Trophoblast cell (in vitro differentiated cells and primary cell): Measurements from ENCODE around the gene HMMR.

ENCODE experiments used
- DNase-seq, 2 donors: peaks; one replicate each; pipeline ENCODE4 v3.0.0-alpha.2; 2016
- H2AFZ ChIP-seq: 2 replicates; pipeline ENCODE4 v1.6.1; 2013; ENCODE audit warnings: low read length, moderate library complexity, mild to moderate bottlenecking; ENCODE audit not compliant: insufficient read depth, poor library complexity
- H2AK5ac ChIP-seq: 2 replicates; pipeline ENCODE4 v1.6.1; 2013; ENCODE audit warnings: mild to moderate bottlenecking, low read length
- H2BK120ac ChIP-seq: 2 replicates; pipeline ENCODE4 v1.6.1; 2013; ENCODE audit warnings: low read length, mild to moderate bottlenecking, moderate library complexity; ENCODE audit not compliant: insufficient read depth, poor library complexity
- H2BK12ac ChIP-seq: 2 replicates; pipeline ENCODE4 v1.6.1; 2013; ENCODE audit warnings: mild to moderate bottlenecking, low read length, moderate library complexity
- H2BK5ac ChIP-seq: 2 replicates; pipeline ENCODE4 v1.6.1; 2013; ENCODE audit warnings: low read length, low read depth, moderate library complexity, mild to moderate bottlenecking; ENCODE audit not compliant: poor library complexity
- H3K14ac ChIP-seq: 2 replicates; pipeline ENCODE4 v1.6.1; 2013; ENCODE audit warnings: mild to moderate bottlenecking, low read length
- H3K18ac ChIP-seq: 2 replicates; pipeline ENCODE4 v1.6.1; 2013; ENCODE audit warnings: mild to moderate bottlenecking, low read length
- H3K23ac ChIP-seq: 2 replicates; pipeline ENCODE4 v1.6.1; 2013; ENCODE audit warnings: low read length
- H3K27ac ChIP-seq: 2 replicates; pipeline ENCODE4 v1.5.1; 2013; ENCODE audit warnings: low read depth, mild to moderate bottlenecking, inconsistent platforms, low read length, moderate library complexity
- H3K27me3 ChIP-seq: 2 replicates; pipeline ENCODE4 v1.6.1; 2013; ENCODE audit warnings: inconsistent platforms, mild to moderate bottlenecking, low read length, moderate library complexity; ENCODE audit not compliant: insufficient read depth
- H3K36me3 ChIP-seq, 2 experiments: 1 replicate in 1 of 2; 2 replicates in 1 of 2; pipeline ENCODE4 v1.6.1; 2013; ENCODE audit warnings: low read length in 2 of 2, mild to moderate bottlenecking in 2 of 2, moderate library complexity in 1 of 2; ENCODE audit not compliant: insufficient read depth in 2 of 2, control insufficient read depth in 1 of 2
- H3K4ac ChIP-seq: 2 replicates; pipeline ENCODE4 v1.6.1; 2013; ENCODE audit warnings: low read depth, mild to moderate bottlenecking, low read length, moderate library complexity
- H3K4me1 ChIP-seq, 2 experiments: 1 replicate in 1 of 2; 2 replicates in 1 of 2; pipeline ENCODE4 v1.6.1; 2013; ENCODE audit warnings: low read length in 2 of 2, mild to moderate bottlenecking in 2 of 2, moderate library complexity in 1 of 2; ENCODE audit not compliant: insufficient read depth in 2 of 2, control insufficient read depth in 1 of 2
- H3K4me2 ChIP-seq: 2 replicates; pipeline ENCODE4 v1.6.1; 2013; ENCODE audit warnings: inconsistent platforms, mild to moderate bottlenecking, low read length, moderate library complexity
- H3K4me3 ChIP-seq: 2 replicates; pipeline ENCODE4 v1.5.1; 2013; ENCODE audit warnings: mild to moderate bottlenecking, low read depth, low read length, inconsistent platforms
- H3K79me1 ChIP-seq: one replicate; pipeline ENCODE4 v1.6.1; 2013; ENCODE audit warnings: low read length
- H3K79me2 ChIP-seq: 2 replicates; pipeline ENCODE4 v1.6.1; 2013; ENCODE audit warnings: low read length, mild to moderate bottlenecking; ENCODE audit not compliant: control insufficient read depth, insufficient read depth, poor library complexity
- H3K9ac ChIP-seq: 2 replicates; pipeline ENCODE4 v1.6.1; 2013; ENCODE audit warnings: mild to moderate bottlenecking, low read length
- H3K9me3 ChIP-seq: 2 replicates; pipeline ENCODE4 v1.6.1; 2013; ENCODE audit warnings: low read depth, mild to moderate bottlenecking, control low read depth, inconsistent platforms, low read length; ENCODE audit not compliant: insufficient read depth
- H4K12ac ChIP-seq: 2 replicates; pipeline ENCODE4 v1.6.1; 2013; ENCODE audit warnings: low read depth, mild to moderate bottlenecking, low read length, moderate library complexity
- H4K8ac ChIP-seq: 2 replicates; pipeline ENCODE4 v1.6.1; 2013; ENCODE audit warnings: low read depth, mild to moderate bottlenecking, low read length, moderate library complexity
- H4K91ac ChIP-seq: one replicate; pipeline ENCODE4 v1.6.1; 2013; ENCODE audit warnings: low read depth, mild to moderate bottlenecking, low read length, moderate library complexity
- WGBS: extraction: QIAGEN DNeasy Blood & Tissue Kit; methylation state at CpG from one replicate; pipeline ENCODE4 v1.1.7; 2013; ENCODE audit warnings: missing lambda C conversion rate; ENCODE audit not compliant: insufficient read length, insufficient coverage; ENCODE audit errors: extremely low coverage; 5-methylcytosine and 5-hydroxymethylcytosine counted together

The HMMR gene

DNA sequence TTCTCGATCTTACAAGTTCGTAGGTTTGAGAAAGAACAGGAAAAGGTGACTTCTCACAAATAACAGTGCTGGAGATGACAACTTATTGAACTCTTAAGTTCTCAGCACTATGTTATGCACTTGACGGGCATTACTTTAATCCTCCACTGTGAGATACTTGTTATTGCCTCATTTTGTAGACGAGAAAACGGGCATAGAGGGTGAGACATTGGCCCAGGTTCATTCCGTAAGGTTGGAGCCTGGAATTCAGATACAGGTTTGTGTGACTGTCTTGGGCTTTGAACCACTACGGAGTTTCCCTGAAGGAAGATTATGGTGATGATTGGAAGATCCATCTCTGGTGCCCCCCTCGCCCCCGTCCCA, 45.6 kb downstream of the HMMR start:
- Histone ChIP-seq H3K79me1 (peaks cover 7% of the 10 kb centered on the region), H2BK5ac (no peak overlapping the region), H3K4ac (peak overlapping the region; percentile 96), H3K36me3 (peaks cover 0 to 1% of the 10 kb centered on the region in 2 experiments), H2BK12ac (no peak overlapping the region), H3K27me3 (no peaks in the 10 kb centered on the region), H3K9ac (peak overlapping the region; percentile 24), H4K12ac (no peak overlapping the region), H3K4me1 (peaks cover 0 to 3% of the 10 kb centered on the region in 2 experiments), H2AFZ (no peak overlapping the region), H3K4me2 (peak overlapping the region; percentile 70), H4K8ac (no peak overlapping the region), H3K27ac (peak overlapping the region; percentile 95), H2BK120ac (no peak overlapping the region), H2AK5ac (no peak overlapping the region), H3K9me3 (no peaks in the 10 kb centered on the region), H3K79me2 (peaks cover 7% of the 10 kb centered on the region), H4K91ac (no peak overlapping the region), H3K18ac (no peak overlapping the region), H3K14ac (peak overlapping the region; percentile 77), H3K23ac (no peak overlapping the region), H3K4me3 (peak overlapping the region; percentile 88)
- WGBS: no CpG with 5 or more reads among the region's 9 CpGs
- peak; percentile 13 to 45 for DNase-seq

DNA sequence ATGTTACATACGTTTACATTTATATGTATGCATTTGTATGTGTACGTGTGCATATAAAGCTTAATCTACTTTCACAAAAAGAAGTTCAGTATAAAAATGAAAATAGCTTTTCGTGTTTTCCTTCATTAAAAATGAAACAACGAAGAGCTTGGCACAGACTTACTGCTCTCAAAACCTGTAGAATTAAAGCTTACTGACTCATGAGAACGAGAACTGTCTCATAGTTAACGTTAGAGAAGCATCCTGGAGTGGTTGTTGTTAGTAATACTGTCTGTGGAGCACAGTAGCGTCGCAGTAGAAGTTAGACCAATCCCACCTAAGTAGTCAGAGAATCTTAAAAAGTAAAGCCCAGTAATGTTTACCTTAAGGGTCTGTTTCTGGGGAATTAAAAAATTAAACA, 46.3 kb downstream of the HMMR start:
- Histone ChIP-seq H3K27me3 (no peaks in the 10 kb centered on the region), H3K23ac (no peak overlapping the region), H3K4me2 (peak overlapping the region; percentile 70), H3K4me1 (peaks cover 0 to 3% of the 10 kb centered on the region in 2 experiments), H4K8ac (no peak overlapping the region), H3K14ac (no peak overlapping the region), H3K9ac (no peak overlapping the region), H4K12ac (no peak overlapping the region), H3K18ac (no peak overlapping the region), H2BK12ac (no peak overlapping the region), H3K79me1 (peaks cover 7% of the 10 kb centered on the region), H3K4ac (peak overlapping the region; percentile 86), H2BK120ac (no peak overlapping the region), H3K9me3 (no peaks in the 10 kb centered on the region), H2AK5ac (no peak overlapping the region), H3K4me3 (no peak overlapping the region), H2BK5ac (no peak overlapping the region), H4K91ac (no peak overlapping the region), H3K27ac (no peak overlapping the region), H3K36me3 (peaks cover 1 to 5% of the 10 kb centered on the region in 2 experiments), H3K79me2 (peaks cover 7% of the 10 kb centered on the region), H2AFZ (no peak overlapping the region)
- DNase-seq: peak in 1 of 2 donors; percentile 15
- no CpG with 5 or more reads among the region's 8 CpGs for WGBS

DNA sequence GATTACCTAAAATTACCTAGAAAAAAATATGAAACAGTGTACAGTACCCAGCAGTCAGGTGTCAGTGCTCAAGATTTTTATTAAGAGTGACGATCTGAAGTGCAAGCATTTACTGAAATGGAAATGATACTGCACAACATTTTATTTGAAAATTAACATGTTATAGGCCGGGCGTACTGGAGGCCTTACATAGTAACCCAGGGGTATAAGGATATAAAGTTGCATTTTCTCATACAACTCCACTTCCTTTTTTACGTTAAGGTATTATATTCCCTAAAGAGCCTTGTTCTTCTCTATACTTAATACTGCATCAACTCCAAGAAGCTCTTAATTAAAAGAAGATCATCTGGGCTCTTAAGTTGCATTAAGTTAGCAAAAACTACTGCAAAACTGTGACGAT, 48.3 kb downstream of the HMMR start:
- Histone ChIP-seq H2BK5ac (no peak overlapping the region), H2BK120ac (no peak overlapping the region), H3K23ac (no peak overlapping the region), H3K27ac (no peak overlapping the region), H3K36me3 (peaks cover 8 to 10% of the 10 kb centered on the region in 2 experiments), H3K4me2 (no peak overlapping the region), H4K8ac (no peak overlapping the region), H2AK5ac (no peak overlapping the region), H3K4me3 (no peak overlapping the region), H4K91ac (no peak overlapping the region), H2AFZ (no peak overlapping the region), H2BK12ac (no peak overlapping the region), H3K4ac (peak overlapping the region; percentile 69), H4K12ac (no peak overlapping the region), H3K9ac (no peak overlapping the region), H3K27me3 (no peaks in the 10 kb centered on the region), H3K4me1 (peaks cover 0 to 3% of the 10 kb centered on the region in 2 experiments), H3K18ac (no peak overlapping the region), H3K14ac (no peak overlapping the region), H3K79me2 (peaks cover 7% of the 10 kb centered on the region), H3K79me1 (peaks cover 7% of the 10 kb centered on the region), H3K9me3 (no peaks in the 10 kb centered on the region)
- WGBS: no CpG with 5 or more reads among the region's 5 CpGs
- no peak for DNase-seq

DNA sequence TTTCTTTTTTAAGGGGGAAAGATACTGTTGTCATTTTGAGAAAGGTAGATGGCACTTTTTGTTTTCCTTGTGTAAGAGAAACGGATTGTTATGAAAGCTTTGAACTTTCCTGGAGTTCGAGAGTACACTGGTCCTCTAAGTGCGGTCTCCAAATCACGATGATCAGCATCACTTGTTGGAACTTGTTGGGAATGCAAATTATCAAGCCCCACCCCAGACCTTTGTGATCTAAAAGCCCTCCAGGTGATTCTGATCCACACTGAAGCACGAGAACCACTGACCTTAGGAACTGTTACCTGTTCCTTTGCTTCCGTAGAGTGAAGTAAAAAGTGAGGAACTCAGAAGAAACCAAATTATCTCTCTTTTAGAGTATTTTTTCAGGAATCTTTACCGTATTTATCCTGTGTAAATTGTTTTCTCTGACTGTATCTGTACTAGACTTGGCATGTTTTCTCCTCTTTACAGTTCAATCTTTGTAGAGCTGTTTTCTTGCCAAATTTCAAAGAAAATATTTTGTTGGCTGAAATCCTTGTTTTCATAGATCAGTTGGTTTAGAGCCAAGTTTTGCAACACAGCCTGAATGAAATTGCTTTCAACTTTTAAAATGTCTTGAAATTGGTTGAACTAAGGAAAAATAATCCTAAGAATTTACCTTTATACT, 49.0 kb downstream of the HMMR start:
- no peaks in the 10 kb centered on the region for H3K27me3 ChIP-seq
- no peak overlapping the region for H3K14ac ChIP-seq
- H4K91ac ChIP-seq: no peak overlapping the region
- H3K36me3 ChIP-seq: peaks cover 8 to 10% of the 10 kb centered on the region in 2 experiments
- H3K79me1 ChIP-seq: peaks cover 7% of the 10 kb centered on the region
- H3K9ac ChIP-seq: no peak overlapping the region
- H3K23ac ChIP-seq: no peak overlapping the region
- H2AFZ ChIP-seq: no peak overlapping the region
- no peak overlapping the region for H2BK120ac ChIP-seq
- no peak overlapping the region for H3K4me2 ChIP-seq
- H2BK12ac ChIP-seq: no peak overlapping the region
- no peak overlapping the region for H4K8ac ChIP-seq
- no peak overlapping the region for H3K4ac ChIP-seq
- WGBS: no CpG with 5 or more reads among the region's 7 CpGs
- peaks cover 0 to 3% of the 10 kb centered on the region in 2 experiments for H3K4me1 ChIP-seq
- no peak overlapping the region for H3K4me3 ChIP-seq
- no peak overlapping the region for H2AK5ac ChIP-seq
- H3K27ac ChIP-seq: no peak overlapping the region
- H4K12ac ChIP-seq: no peak overlapping the region
- no peaks in the 10 kb centered on the region for H3K9me3 ChIP-seq
- H3K18ac ChIP-seq: no peak overlapping the region
- no peak overlapping the region for H2BK5ac ChIP-seq
- peak; percentile 45 to 62 for DNase-seq
- H3K79me2 ChIP-seq: peaks cover 7% of the 10 kb centered on the region
